Activated T-cell treated with anti-CD3 and anti-CD28 coated beads, Interleukin-2, amount 50 U/mL, for 72 hours (primary cell): ENCODE measurements around the gene PTPRD. TPM values are rescaled to one million over a fixed set of nuclear protein-coding genes. Genes with fewer than 3 reads are reported as not detected.

Source experiments
- ATAC-seq, 2 donors: fragments of 150-1000 bp; cut with Tn5 transposase; replicated peaks in 1 of 2; 2 replicates each; pipeline ENCODE4 v1.10.0; 2021; ENCODE audit warnings: moderate library complexity in 2 of 2, mild to moderate bottlenecking in 1 of 2
- DNase-seq, 2 donors: peaks; one replicate each; pipeline ENCODE4 v3.0.0; 2021 to 2022; ENCODE audit warnings: mixed read lengths in 1 of 2
- H3K27ac Mint-ChIP-seq: one replicate; pipeline ENCODE4 v1.8.0; 2022; ENCODE audit warnings: mild to moderate bottlenecking, moderate library complexity, mixed read lengths
- H3K27me3 Mint-ChIP-seq: one replicate; pipeline ENCODE4 v1.8.0; 2022; ENCODE audit warnings: low read depth, mixed read lengths
- H3K36me3 Mint-ChIP-seq, 2 donors: one replicate each; pipeline ENCODE4 v1.8.0; 2022; ENCODE audit warnings: mixed read lengths in 2 of 2, mild to moderate bottlenecking in 1 of 2; ENCODE audit not compliant: insufficient read depth in 2 of 2
- H3K4me1 Mint-ChIP-seq: one replicate; pipeline ENCODE4 v1.8.0; 2022; ENCODE audit warnings: low read depth, mixed read lengths
- H3K4me3 Mint-ChIP-seq, 2 donors: one replicate each; pipeline ENCODE4 v1.8.0; 2022; ENCODE audit warnings: mild to moderate bottlenecking in 2 of 2, mixed read lengths in 2 of 2, moderate library complexity in 2 of 2
- H3K9me3 Mint-ChIP-seq, 2 donors: one replicate each; pipeline ENCODE4 v1.8.0; 2022; ENCODE audit warnings: mixed read lengths in 2 of 2
- total RNA-seq, 2 donors: library from RNA; stranded (reverse); gene quantifications; one replicate each; pipeline ENCODE4 v1.2.3, GENCODE V29; 2022

PTPRD gene
- total RNA-seq, 2 donors from 2014 or later = 0.44 TPM; not detected in 1

DNA sequence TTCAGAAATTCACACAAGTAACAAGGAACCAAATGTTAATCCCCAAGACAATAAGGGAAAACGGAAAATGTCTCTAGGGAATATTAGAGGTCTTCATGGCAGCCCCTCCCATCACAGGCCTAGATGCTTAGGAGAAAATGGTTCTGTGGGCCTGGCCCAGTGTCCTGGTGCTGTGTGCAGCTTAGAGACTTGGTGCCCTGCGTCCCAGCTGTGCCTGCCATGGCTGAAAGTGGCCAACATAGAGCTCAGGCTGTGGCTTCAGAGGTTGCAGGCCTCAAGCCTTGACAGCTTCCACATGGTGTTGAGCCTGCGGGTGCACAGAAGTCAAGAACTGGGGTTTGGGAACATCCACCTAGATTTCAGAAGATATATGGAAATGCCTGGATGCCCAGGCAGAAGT, 942.3 kb downstream of the PTPRD start:
- Mint-ChIP-seq H3K27me3 (no peaks in the 10 kb centered on the region), H3K4me1 (no peaks in the 10 kb centered on the region), H3K9me3 (peaks cover 0 to 4% of the 10 kb centered on the region in 2 donors), H3K4me3 (no peak overlapping the region), H3K27ac (no peak overlapping the region), H3K36me3 (no peaks in the 10 kb centered on the region)
- DNase-seq (no peak), ATAC-seq (no peak)

DNA sequence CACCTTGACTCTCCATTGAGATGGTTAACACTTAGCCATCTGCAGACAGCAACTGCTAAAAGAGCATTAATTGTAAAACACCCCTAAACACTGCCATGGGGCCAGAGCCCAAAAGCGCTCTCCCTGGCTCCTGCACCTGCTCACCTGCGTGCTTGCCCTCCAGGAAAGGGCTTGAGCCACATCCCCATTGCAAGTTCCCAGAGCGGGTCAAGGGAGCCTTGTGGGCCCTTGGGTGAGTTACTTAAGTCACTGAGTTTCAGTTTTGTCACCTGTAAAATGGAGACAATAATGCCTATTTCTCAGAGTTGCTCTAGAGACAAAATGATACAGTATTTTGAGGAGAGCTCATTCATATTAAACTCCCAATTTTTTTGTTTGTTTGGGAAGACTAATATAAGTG, 967.8 kb downstream of the PTPRD start:
- ATAC-seq (no peak), DNase-seq (no peak)
- H3K4me1 Mint-ChIP-seq = no peaks in the 10 kb centered on the region
- H3K36me3 Mint-ChIP-seq = no peaks in the 10 kb centered on the region
- H3K27ac Mint-ChIP-seq = no peak overlapping the region
- H3K4me3 Mint-ChIP-seq = no peak overlapping the region
- no peaks in the 10 kb centered on the region for H3K27me3 Mint-ChIP-seq
- H3K9me3 Mint-ChIP-seq = peaks cover 0 to 3% of the 10 kb centered on the region in 2 donors

DNA sequence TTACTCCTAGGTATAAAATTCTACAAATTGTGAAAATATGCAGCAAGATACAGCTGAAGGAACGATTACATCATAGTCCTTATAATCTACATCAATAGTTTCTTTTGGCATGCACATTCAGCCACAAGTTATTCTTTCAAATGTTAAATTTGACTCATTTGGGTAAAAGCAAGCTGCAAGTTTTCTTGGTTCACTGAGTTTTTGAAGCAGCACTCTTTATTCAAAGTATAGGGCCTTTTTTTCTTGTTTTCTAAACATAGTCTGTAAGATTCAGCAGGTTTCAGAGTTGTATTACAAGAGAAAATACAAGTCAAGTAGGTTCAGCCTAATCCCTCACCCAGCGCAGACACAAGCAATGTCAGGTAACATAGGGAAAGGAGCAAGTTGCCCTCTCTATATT, 981.5 kb downstream of the PTPRD start:
- Mint-ChIP-seq H3K27ac (no peak overlapping the region), H3K9me3 (peaks cover 0 to 10% of the 10 kb centered on the region in 2 donors), H3K4me1 (no peaks in the 10 kb centered on the region), H3K4me3 (no peak overlapping the region), H3K36me3 (no peaks in the 10 kb centered on the region), H3K27me3 (no peaks in the 10 kb centered on the region)
- ATAC-seq (no peak), DNase-seq (no peak)

DNA sequence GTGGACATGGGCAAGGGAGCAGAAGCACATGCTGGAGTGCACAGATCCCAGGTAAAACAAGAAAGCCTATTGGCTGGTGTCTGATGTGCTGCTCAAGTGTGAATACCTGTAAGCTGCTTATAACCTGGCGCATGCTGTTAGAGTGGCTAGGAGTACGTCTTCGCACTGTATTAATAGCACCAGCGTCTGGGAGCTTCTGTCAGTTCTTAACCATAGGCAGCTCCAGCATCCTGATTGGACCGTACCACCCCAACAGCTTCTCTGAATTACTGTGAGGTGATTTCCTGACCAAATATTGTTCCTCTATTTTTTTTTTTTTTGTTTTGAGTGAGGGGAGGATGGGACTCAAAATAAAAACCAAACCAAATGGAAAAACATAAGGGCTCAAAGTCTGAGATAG, 987.6 kb downstream of the PTPRD start:
- H3K36me3 Mint-ChIP-seq = no peaks in the 10 kb centered on the region
- no peaks in the 10 kb centered on the region for H3K4me1 Mint-ChIP-seq
- DNase-seq (no peak), ATAC-seq (no peak)
- H3K27ac Mint-ChIP-seq = no peak overlapping the region
- H3K4me3 Mint-ChIP-seq = no peak overlapping the region
- H3K9me3 Mint-ChIP-seq = peaks cover 0 to 4% of the 10 kb centered on the region in 2 donors
- H3K27me3 Mint-ChIP-seq = no peaks in the 10 kb centered on the region

DNA sequence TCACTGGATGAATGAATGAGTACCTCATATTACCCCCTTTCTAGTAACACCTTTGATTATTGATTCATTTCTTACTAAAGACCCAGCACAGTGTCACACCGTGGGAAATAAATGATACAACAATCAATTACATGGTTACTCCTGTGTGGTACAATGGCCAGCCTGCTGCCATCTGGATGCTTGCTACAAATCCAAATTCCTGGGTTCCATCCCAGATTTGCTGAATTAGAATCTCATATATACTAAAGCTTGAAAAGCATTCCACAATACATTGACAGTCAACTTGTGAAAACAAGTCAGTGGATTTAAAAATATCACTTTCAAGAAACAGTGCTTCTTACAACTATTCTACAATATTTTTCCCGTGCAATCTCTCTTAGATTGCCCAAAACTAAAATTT, 989.3 kb downstream of the PTPRD start:
- no peak for ATAC-seq
- peaks cover 0 to 2% of the 10 kb centered on the region in 2 donors for H3K9me3 Mint-ChIP-seq
- no peak overlapping the region for H3K4me3 Mint-ChIP-seq
- H3K36me3 Mint-ChIP-seq = no peaks in the 10 kb centered on the region
- DNase-seq = no peak
- no peaks in the 10 kb centered on the region for H3K4me1 Mint-ChIP-seq
- H3K27me3 Mint-ChIP-seq = no peaks in the 10 kb centered on the region
- H3K27ac Mint-ChIP-seq = no peak overlapping the region

DNA sequence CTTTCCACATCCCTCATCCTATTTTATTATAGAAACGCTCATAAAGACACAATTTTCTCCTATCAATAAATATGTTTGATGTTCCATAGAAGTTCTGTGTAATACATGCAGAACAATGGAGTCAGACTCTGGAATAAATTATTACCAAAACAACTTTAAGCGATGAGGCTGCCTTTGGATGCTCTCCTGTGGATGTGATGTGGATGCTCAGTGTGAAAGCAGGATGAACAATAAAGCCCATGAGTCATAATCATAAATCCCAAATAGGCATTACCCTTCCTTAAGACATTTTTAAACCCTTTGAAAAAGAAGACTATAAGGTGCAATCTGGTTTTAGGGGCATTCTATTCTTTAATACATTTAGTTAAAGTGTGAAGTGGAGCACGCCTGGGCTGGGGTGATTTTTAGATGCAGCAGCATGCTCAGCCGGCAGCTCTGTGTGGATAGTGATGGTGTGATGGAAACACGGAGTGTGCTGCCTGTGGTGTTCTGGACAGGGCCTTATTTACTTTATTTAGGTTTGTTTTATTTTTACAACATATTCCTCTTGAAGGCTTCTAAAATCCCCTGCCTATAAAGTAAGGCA, 991.4 kb downstream of the PTPRD start:
- no peak for DNase-seq

DNA sequence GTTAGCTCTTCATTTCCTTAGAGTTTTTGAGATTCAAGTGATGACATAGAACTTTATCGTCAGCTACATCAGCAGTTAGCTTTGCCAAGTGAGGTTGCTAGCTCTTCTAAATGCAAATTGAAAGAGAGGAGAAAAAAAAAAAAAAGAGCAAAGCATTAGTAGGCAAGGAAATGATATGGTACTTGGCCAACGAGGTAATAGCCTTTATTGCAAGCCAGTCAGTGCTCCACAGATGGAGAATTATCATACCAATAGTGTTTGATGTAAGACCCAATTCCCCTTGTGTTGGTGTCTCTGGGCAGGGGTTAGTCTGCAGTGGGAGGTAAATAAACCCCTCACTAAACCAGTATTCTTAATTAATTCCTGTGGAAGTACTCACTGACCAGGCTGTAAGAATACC, 992.1 kb downstream of the PTPRD start:
- Mint-ChIP-seq H3K4me1 (no peaks in the 10 kb centered on the region), H3K4me3 (no peak overlapping the region), H3K9me3 (peaks cover 4 to 8% of the 10 kb centered on the region in 2 donors), H3K27ac (no peak overlapping the region), H3K27me3 (no peaks in the 10 kb centered on the region), H3K36me3 (peaks cover 0 to 3% of the 10 kb centered on the region in 2 donors)
- no peak for ATAC-seq
- DNase-seq = no peak

More for the DNA sequence above, 991.4 kb downstream of the PTPRD start:
- Mint-ChIP-seq H3K27ac (no peak overlapping the region), H3K4me1 (no peaks in the 10 kb centered on the region), H3K36me3 (peaks cover 0 to 3% of the 10 kb centered on the region in 2 donors), H3K27me3 (no peaks in the 10 kb centered on the region), H3K9me3 (peaks cover 4 to 8% of the 10 kb centered on the region in 2 donors), H3K4me3 (no peak overlapping the region)
- ATAC-seq = no peak

DNA sequence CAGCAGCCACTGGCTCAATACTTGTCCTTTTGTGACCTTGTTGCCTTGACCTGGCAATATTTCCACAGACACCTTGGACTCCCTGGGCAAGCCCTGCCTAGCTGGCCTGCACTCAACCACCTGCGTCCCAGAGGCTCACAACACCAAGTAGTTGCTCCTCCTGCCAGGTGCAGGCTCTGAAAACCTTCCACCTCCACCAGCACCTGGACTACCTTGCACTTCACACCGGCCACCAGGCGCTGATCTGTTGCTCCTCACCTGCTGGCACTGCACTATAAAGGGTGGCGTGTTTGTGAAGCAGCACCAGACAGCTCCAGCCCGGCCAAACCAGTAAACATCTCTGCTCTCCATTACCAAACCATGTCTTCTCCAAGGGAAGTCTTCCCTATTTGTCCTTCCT, 997.7 kb downstream of the PTPRD start:
- ATAC-seq (no peak), DNase-seq (no peak)
- peaks cover 4 to 12% of the 10 kb centered on the region in 2 donors for H3K9me3 Mint-ChIP-seq
- H3K27me3 Mint-ChIP-seq = no peaks in the 10 kb centered on the region
- H3K4me1 Mint-ChIP-seq = peaks cover 5% of the 10 kb centered on the region
- peaks cover 0 to 3% of the 10 kb centered on the region in 2 donors for H3K36me3 Mint-ChIP-seq
- no peak overlapping the region for H3K27ac Mint-ChIP-seq
- no peak overlapping the region for H3K4me3 Mint-ChIP-seq

DNA sequence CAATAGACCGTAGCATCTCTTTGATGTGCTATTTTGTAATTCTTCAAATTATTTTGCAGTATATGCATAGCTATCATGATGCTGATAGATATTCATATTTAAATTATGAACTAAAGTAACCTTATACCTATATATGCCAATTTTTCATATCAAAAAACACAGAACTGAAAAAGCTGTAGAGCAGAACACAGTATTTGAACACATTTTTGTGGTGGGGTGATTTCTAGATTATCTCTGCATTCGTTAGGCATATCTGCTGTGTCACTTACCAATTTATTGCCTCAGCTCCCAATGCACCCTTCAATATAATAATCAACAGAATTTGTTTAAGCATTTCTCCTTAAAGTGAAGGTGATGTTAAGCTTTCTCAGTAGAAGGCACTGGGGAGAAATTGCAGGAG, 998.2 kb downstream of the PTPRD start:
- DNase-seq = no peak
- Mint-ChIP-seq H3K27me3 (no peaks in the 10 kb centered on the region), H3K36me3 (peaks cover 0 to 3% of the 10 kb centered on the region in 2 donors), H3K27ac (no peak overlapping the region), H3K9me3 (peaks cover 4 to 12% of the 10 kb centered on the region in 2 donors), H3K4me1 (peaks cover 5% of the 10 kb centered on the region), H3K4me3 (no peak overlapping the region)
- ATAC-seq = no peak

DNA sequence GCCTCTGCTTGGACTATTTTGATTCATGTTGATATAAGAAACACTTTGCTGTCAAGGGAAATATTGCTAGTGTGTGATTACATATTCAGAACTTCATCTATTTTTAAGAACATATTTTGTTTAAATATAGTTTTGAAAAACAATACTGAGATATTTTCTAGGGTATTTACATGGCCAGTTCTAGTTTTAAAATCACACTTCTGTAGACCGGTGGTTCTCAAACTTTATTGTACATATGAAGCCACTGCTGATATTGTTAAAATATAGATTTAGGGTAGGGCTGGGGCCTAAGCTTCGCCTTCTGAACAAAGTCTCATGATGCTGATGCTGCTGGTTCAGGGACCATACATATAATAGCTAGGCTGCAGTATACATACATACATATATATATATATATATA, 1000.0 kb downstream of the PTPRD start:
- peaks cover 0 to 3% of the 10 kb centered on the region in 2 donors for H3K36me3 Mint-ChIP-seq
- no peak for DNase-seq
- no peaks in the 10 kb centered on the region for H3K27me3 Mint-ChIP-seq
- H3K4me3 Mint-ChIP-seq = no peak overlapping the region
- ATAC-seq = no peak
- no peak overlapping the region for H3K27ac Mint-ChIP-seq
- peaks cover 3 to 8% of the 10 kb centered on the region in 2 donors for H3K9me3 Mint-ChIP-seq
- peaks cover 5% of the 10 kb centered on the region for H3K4me1 Mint-ChIP-seq

DNA sequence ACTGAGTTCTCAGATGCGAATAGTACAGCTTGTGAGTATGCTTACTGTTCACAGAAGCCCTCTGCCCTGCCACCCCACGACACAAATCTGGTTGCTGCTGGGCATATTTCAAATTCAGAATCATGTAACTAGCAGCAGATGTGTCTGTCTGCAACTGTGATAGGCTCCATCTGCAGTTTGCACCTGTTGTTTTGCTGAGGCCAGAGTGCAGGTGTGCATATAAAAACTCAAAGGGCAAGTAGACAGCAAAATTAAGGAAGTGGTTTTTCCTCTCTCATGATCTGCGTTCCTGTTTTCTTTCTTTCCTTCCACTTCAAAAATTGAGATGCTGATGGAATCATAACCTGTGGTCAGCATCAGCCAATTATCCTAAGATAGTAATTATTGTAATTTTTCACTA, 1000.5 kb downstream of the PTPRD start:
- no peak overlapping the region for H3K4me3 Mint-ChIP-seq
- peaks cover 5% of the 10 kb centered on the region for H3K4me1 Mint-ChIP-seq
- DNase-seq (no peak), ATAC-seq (no peak)
- no peak overlapping the region for H3K27ac Mint-ChIP-seq
- H3K27me3 Mint-ChIP-seq = no peaks in the 10 kb centered on the region
- H3K36me3 Mint-ChIP-seq = peaks cover 0 to under 1% of the 10 kb centered on the region in 2 donors
- H3K9me3 Mint-ChIP-seq = peaks cover under 1 to 5% of the 10 kb centered on the region in 2 donors

DNA sequence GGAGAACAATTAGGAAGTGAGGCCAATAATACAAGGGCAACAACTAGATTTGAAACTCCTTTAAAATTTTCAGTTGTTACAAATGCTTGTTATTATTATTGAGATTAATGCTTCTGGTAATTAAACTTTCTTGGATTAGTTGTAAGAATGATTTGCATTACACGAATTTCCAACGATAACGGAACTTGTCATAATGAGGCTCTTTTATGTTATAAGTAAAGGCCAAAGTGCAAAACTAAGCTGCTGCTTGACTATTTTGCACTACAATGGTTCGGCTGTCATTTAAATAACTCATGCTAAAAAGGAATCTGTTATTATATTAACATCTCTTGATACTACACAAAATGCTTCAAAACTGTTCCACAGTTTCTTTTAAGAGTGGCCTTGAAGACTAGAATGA, 1007.1 kb downstream of the PTPRD start:
- no peak overlapping the region for H3K4me3 Mint-ChIP-seq

DNA sequence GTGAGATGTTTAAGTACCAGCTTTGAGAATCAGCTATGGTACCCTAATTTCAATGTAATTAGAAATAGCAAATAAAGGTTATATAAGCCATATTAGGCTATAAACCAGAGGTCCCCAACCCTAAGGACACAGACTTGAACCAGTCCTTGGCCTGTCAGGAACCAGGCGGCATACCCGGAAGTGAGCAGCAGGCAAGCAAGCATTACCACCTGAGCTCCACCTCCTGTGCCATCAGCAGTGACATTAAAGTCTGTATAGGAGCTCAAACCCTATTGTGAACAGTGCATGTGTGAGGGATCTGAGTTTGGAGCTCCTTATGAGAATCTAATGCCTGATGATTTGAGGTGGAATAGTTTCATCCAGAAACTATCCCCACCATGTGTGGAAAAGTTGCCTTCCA, 1009.5 kb downstream of the PTPRD start:
- ATAC-seq (no peak), DNase-seq (no peak)
- Mint-ChIP-seq H3K9me3 (peaks cover 0 to 2% of the 10 kb centered on the region in 2 donors), H3K36me3 (no peaks in the 10 kb centered on the region), H3K4me1 (no peaks in the 10 kb centered on the region), H3K27ac (no peak overlapping the region), H3K4me3 (no peak overlapping the region), H3K27me3 (no peaks in the 10 kb centered on the region)

More for the DNA sequence above, 1007.1 kb downstream of the PTPRD start:
- H3K4me1 Mint-ChIP-seq = no peaks in the 10 kb centered on the region
- H3K27me3 Mint-ChIP-seq = no peaks in the 10 kb centered on the region
- ATAC-seq = no peak
- H3K27ac Mint-ChIP-seq = no peak overlapping the region
- DNase-seq = no peak
- H3K36me3 Mint-ChIP-seq = no peaks in the 10 kb centered on the region
- no peaks in the 10 kb centered on the region for H3K9me3 Mint-ChIP-seq

DNA sequence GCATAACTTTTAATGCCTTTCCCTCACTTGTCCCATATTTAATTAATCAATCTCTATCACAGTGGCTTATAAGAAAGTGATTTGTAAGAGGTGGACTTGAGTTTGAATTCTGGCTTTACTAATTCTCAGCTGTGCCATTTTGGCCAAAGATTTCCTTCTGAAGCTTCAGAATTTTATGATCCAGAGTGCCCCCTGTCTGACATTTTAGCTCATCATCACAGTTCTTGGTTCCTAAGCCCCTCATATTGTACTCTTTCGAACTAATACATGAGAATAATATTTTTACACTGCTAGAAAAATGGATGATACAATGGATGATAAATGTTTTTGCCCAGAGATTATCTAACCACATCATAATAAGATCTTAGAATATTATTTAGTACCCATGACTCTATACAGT, 1014.1 kb downstream of the PTPRD start:
- Mint-ChIP-seq H3K4me1 (no peaks in the 10 kb centered on the region), H3K27me3 (no peaks in the 10 kb centered on the region), H3K4me3 (no peak overlapping the region), H3K36me3 (no peaks in the 10 kb centered on the region), H3K9me3 (peaks cover 0 to 5% of the 10 kb centered on the region in 2 donors), H3K27ac (no peak overlapping the region)
- DNase-seq (no peak), ATAC-seq (no peak)
